Cardiac muscle cell (in vitro differentiated cells and primary cell): ENCODE measurements around the gene TSPEAR. TPM values are rescaled to one million over a fixed set of nuclear protein-coding genes. Genes with fewer than 3 reads are reported as not detected.

Source experiments
- DNase-seq, 2 donors: peaks; one replicate each; pipeline versions ENCODE4 v3.0.0 to v3.0.0-alpha.2; 2010 to 2017; ENCODE audit warnings: low read depth in 1 of 2, low spot score in 1 of 2
- H3K27ac ChIP-seq: fragments of 200-600 bp; sonication (generic); 2 replicates; pipeline ENCODE4 v1.5.1; 2016
- H3K27me3 ChIP-seq: fragments of 200-600 bp; sonication (generic); 2 replicates; pipeline ENCODE4 v1.6.0; 2016; ENCODE audit warnings: control low read depth
- H3K36me3 ChIP-seq: fragments of 200-600 bp; sonication (generic); 2 replicates; pipeline ENCODE4 v1.5.1; 2016; ENCODE audit warnings: control low read depth
- H3K4me1 ChIP-seq: fragments of 200-600 bp; sonication (generic); 2 replicates; pipeline ENCODE4 v1.8.1; 2017; ENCODE audit warnings: low read depth, mild to moderate bottlenecking, mixed run types
- H3K4me3 ChIP-seq: fragments of 200-600 bp; sonication (generic); 2 replicates; pipeline ENCODE4 v1.5.1; 2016; ENCODE audit warnings: mild to moderate bottlenecking
- H3K9me3 ChIP-seq: fragments of 200-600 bp; sonication (generic); 2 replicates; pipeline ENCODE4 v1.5.1; 2017; ENCODE audit warnings: low read depth, mild to moderate bottlenecking, control low read depth
- CTCF ChIP-seq: IDR thresholded peaks from 2 replicates; pipeline ENCODE4 v1.5.1; 2012; ENCODE audit warnings: low read depth, mild to moderate bottlenecking, low read length
- polyA plus RNA-seq: library from polyadenylated mRNA; unstranded; fragments of >200 nt; fragmentation: Nextera tagmentation; extraction: Ambion mirVana; gene quantifications from 2 replicates; pipeline ENCODE4 v1.2.1, GENCODE V29; 2016
- total RNA-seq: library from RNA; depleted of rRNA; stranded (reverse); fragments of >200 nt; gene quantifications from 2 replicates; pipeline ENCODE4 v1.2.3, GENCODE V29; 2016

Gene TSPEAR
- total and polyA plus RNA-seq, 2 experiments from 2014 or later: 2.8 to 3.4 TPM

DNA sequence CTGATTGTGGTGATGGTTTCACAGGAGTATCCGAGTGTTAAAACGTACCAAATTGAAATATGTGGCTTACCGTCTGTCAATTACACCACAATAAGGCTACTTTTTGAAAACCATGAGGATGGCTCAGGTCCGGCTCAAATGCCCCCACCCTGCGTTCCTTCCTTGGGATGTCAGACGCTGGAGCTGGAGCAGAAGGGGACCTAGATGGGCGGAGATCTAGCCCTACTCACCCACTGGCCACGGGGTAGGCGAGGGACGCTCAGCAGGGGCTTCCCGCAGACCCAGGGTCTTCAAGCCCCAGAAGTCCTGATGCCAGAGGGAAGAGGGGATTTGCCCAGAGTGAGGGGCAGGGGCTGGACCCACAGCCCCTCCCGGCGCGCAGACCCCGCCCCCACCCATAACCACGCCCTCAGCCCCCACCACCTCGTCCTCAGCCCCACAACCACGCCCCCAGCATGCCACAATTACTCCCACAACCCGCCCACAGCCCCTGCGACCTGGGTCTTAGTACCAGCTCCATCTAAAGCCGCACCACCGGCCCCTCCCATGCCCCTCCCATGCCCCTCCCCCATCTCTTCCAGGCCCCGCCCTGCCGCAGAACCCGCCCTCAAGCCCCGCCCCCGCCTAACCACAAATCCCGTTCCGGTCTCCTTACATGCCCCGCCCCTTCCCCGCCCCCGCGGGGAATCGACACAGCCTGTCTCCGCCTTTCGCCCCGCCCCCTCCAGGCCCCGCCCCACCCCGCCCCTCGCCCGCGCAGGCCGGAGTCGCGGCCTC lies 256.4 kb downstream of the TSPEAR start, which contains the start of gene LRRC3:
Gene LRRC3, plus strand, starts transcription at position 764 of the 777 bp plus-strand sequence. CDS start 1,135 bp downstream, outside the sequence.
- Histone ChIP-seq H3K4me1 (peaks cover 3% of the 10 kb centered on the region), H3K27me3 (no peaks in the 10 kb centered on the region), H3K27ac (no peak within 1 kb of the TSS), H3K36me3 (no peaks in the 10 kb centered on the region), H3K9me3 (no peaks in the 10 kb centered on the region), H3K4me3 (peak within 1 kb of the TSS; percentile 98)
- no peak for TF ChIP-seq CTCF
- peak; percentile 86 to 98 for DNase-seq

DNA sequence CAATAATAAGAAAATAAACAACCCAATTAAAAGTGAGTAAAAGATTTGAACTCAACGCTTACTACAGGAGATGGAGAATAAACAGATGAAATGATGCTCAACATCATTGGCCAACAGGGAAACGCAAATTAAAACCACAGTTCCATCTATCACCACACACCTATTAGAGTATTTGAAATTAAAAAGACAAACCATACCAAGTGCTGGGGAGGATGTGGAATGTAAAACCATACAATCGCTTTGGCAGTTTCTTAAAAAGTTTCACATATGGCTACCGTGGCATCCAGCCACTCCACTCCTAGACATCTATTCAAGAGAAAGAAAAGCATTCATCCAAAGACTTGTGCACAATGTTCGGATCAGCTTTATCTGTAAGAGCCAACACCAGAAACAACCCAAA lies 257.3 kb downstream of the TSPEAR start:
- peaks cover 6% of the 10 kb centered on the region for H3K4me1 ChIP-seq
- no peaks in the 10 kb centered on the region for H3K9me3 ChIP-seq
- H3K27me3 ChIP-seq: no peaks in the 10 kb centered on the region
- TF ChIP-seq CTCF: no peak
- no peak overlapping the region for H3K27ac ChIP-seq
- no peaks in the 10 kb centered on the region for H3K36me3 ChIP-seq
- H3K4me3 ChIP-seq: no peak overlapping the region
- no peak for DNase-seq

- H3K4me1 ChIP-seq: peaks cover 16% of the 10 kb centered on the region
- no peak overlapping the region for H3K27ac ChIP-seq
- H3K9me3 ChIP-seq: no peaks in the 10 kb centered on the region
- DNase-seq: no peak
- no peak overlapping the region for H3K4me3 ChIP-seq
- H3K36me3 ChIP-seq: no peaks in the 10 kb centered on the region
- H3K27me3 ChIP-seq: no peaks in the 10 kb centered on the region
- no peak for TF ChIP-seq CTCF
These were observed 258.3 kb downstream of the TSPEAR start for GRCh38 chr21:44453120-44453519.

DNA sequence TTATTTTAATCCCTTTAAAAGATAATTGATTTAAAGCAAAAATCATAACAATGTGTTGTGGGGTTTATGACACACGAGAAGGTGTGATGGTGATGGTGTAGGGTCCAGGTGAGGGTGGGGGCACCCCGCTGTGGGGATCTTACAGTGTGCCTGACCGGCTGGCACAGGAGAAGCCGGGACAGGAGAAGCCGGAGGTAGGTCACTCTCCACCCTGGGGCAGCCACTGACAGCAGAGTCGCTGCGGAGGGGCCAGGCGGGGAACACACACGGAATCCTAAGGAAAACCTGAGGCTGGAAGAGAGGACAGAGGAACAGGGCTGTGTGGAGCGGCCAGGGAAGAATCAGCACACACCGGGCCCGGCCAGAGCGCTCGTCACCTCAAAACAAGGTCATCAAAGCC lies 260.4 kb downstream of the TSPEAR start:
- TF ChIP-seq CTCF: no peak
- no peak for DNase-seq
- Histone ChIP-seq H3K4me3 (no peak overlapping the region), H3K9me3 (no peaks in the 10 kb centered on the region), H3K36me3 (no peaks in the 10 kb centered on the region), H3K27ac (no peak overlapping the region), H3K4me1 (peaks cover 17% of the 10 kb centered on the region), H3K27me3 (no peaks in the 10 kb centered on the region)

GRCh38 chr21:44450402-44450801 lies 261.0 kb downstream of the TSPEAR start:
- Histone ChIP-seq H3K27me3 (no peaks in the 10 kb centered on the region), H3K4me3 (no peak overlapping the region), H3K9me3 (no peaks in the 10 kb centered on the region), H3K4me1 (peaks cover 15% of the 10 kb centered on the region), H3K36me3 (no peaks in the 10 kb centered on the region), H3K27ac (no peak overlapping the region)
- DNase-seq: no peak
- TF ChIP-seq CTCF: no peak
